Body of pancreas (tissue), 4 donors: ENCODE data around the gene TENM4.

Experiments used
- CTCF ChIP-seq, 7 experiments: fragments of 450-650 bp in 4 of 7; fragments of 200-600 bp in 3 of 7; sonication (generic) in 3 of 7; IDR thresholded peaks; one replicate each; pipeline ENCODE4 v1.5.1; 2016 to 2019; ENCODE audit warnings: antibody characterized with exemption in 7 of 7
- POLR2A ChIP-seq, 3 donors: fragments of 450-650 bp; IDR thresholded peaks; one replicate each; pipeline ENCODE4 v1.6.1; 2016; ENCODE audit warnings: antibody characterized with exemption in 3 of 3, mild to moderate bottlenecking in 2 of 3

DNA sequence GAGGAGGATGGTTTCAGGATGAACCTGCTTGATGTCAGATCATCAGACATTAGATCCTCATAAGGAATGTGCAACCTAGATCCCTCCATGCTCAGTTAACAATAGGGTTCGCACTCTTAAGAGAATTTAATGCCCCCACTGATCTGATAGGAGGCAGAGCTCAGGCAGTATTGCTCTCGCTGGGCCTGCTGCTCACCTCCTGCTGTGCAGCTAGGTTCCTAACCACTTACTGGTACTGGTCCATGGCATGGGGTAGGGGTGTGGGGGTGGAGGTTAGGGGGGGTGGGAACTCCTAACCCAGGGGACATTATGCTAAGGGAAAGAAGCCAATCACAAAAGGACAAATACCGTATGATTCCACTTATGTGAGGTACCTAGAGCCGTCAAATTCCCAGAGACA, 256.5 kb downstream of the TENM4 start:
- no peak for TF ChIP-seq POLR2A (IDR thresholded peaks at IDR 0.05)
- TF ChIP-seq CTCF (IDR thresholded peaks at IDR 0.05), result no peak
